Endothelial cell of umbilical vein (primary cell): Measurements from ENCODE around the gene ABCC10. TPM values are rescaled to one million over a fixed set of nuclear protein-coding genes. Genes with fewer than 3 reads are reported as not detected.

Experiments
- BruUV-seq: library from RNA; stranded (reverse); fragments of 400-500 nt; replicated peaks from 2 replicates; lab custom pipeline; 2021; lab: Mats Ljungman, UMichigan
- CTCF ChIA-PET: fragments of 300-600, 350-600 bp; sonication (Branson Sonifier 250); formaldehyde crosslinking; loops from one replicate; lab custom pipeline; 2021; ENCODE audit warnings: antibody characterized with exemption, inconsistent platforms; lab: Charles Lee
- POLR2A ChIA-PET: fragments of 300-600, 350-600 bp; sonication (Branson Sonifier 250); formaldehyde crosslinking; loops from one replicate; lab custom pipeline; 2021; ENCODE audit warnings: antibody characterized with exemption, inconsistent platforms; lab: Charles Lee
- DNase-seq: peaks from one replicate; pipeline ENCODE4 v3.0.0-alpha.2; 2011; ENCODE audit warnings: low read depth, low spot score
- FAIRE-seq: peaks from 2 replicates; lab custom pipeline; 2011; peaks lifted over from hg19 to GRCh38; lab: Jason Lieb, UNC
- H2AFZ ChIP-seq: 2 replicates; pipeline ENCODE4 v1.6.0; 2012; ENCODE audit warnings: low read depth, low read length, control low read depth, inconsistent platforms
- H3K27ac ChIP-seq: 2 replicates; pipeline ENCODE4 v1.5.1; 2011; ENCODE audit warnings: low read depth, mild to moderate bottlenecking, control low read depth, low read length, moderate library complexity; ENCODE audit not compliant: insufficient read depth
- H3K27me3 ChIP-seq, 2 experiments: 2 replicates each; pipeline versions ENCODE4 v1.6.0 to v1.6.1; 2011; ENCODE audit warnings: low read length in 2 of 2, mixed read lengths in 1 of 2; ENCODE audit not compliant: control insufficient read depth in 2 of 2, insufficient read depth in 2 of 2
- H3K36me3 ChIP-seq, 2 experiments: 2 replicates in 1 of 2; 3 replicates in 1 of 2; pipeline ENCODE4 v1.5.1; 2011; ENCODE audit warnings: low read length in 2 of 2, mild to moderate bottlenecking in 1 of 2, moderate library complexity in 1 of 2; ENCODE audit not compliant: control insufficient read depth in 2 of 2, insufficient read depth in 2 of 2; ENCODE audit errors: extremely low read depth in 1 of 2
- H3K4me1 ChIP-seq: 3 replicates; pipeline ENCODE4 v1.5.1; 2011; ENCODE audit warnings: mild to moderate bottlenecking, low read length; ENCODE audit not compliant: control insufficient read depth, insufficient read depth; ENCODE audit errors: extremely low read depth
- H3K4me2 ChIP-seq: 2 replicates; pipeline ENCODE4 v1.6.1; 2011; ENCODE audit warnings: low read length, control low read depth, mixed read lengths; ENCODE audit not compliant: insufficient read depth
- H3K4me3 ChIP-seq, 3 experiments: fragments of 200-600 bp in 1 of 3; sonication (generic), shearing (Covaris generic) in 1 of 3; replicated peaks in 1 of 3; 2 replicates each; pipeline ENCODE4 v1.5.1; 2011 to 2016; ENCODE audit warnings: control low read depth in 3 of 3, low read length in 3 of 3, mild to moderate bottlenecking in 2 of 3, inconsistent platforms in 1 of 3, low read depth in 1 of 3, moderate library complexity in 1 of 3; ENCODE audit not compliant: insufficient read depth in 1 of 3
- H3K79me2 ChIP-seq: 2 replicates; pipeline ENCODE4 v1.6.0; 2012; ENCODE audit warnings: low read length, inconsistent platforms; ENCODE audit not compliant: control insufficient read depth, insufficient read depth
- H3K9ac ChIP-seq: replicated peaks from 2 replicates; pipeline ENCODE3; 2011; ENCODE audit warnings: low read length, control low read depth; ENCODE audit not compliant: insufficient read depth; ENCODE audit errors: extremely low read depth
- H3K9me1 ChIP-seq: replicated peaks from 3 replicates; pipeline ENCODE4 v1.6.0; 2011; ENCODE audit warnings: mild to moderate bottlenecking, low read length; ENCODE audit not compliant: control insufficient read depth, insufficient read depth; ENCODE audit errors: extremely low read depth
- H3K9me3 ChIP-seq: replicated peaks from 2 replicates; pipeline ENCODE4 v1.5.1; 2012; ENCODE audit warnings: low read length, inconsistent platforms; ENCODE audit not compliant: control insufficient read depth, insufficient read depth
- H4K20me1 ChIP-seq: replicated peaks from 2 replicates; pipeline ENCODE3; 2011; ENCODE audit warnings: mild to moderate bottlenecking, low read length; ENCODE audit not compliant: control insufficient read depth, insufficient read depth; ENCODE audit errors: extremely low read depth
- CTCF ChIP-seq, 2 donors: IDR thresholded peaks; 1 replicate in 1 of 2; 2 replicates in 1 of 2; pipeline ENCODE4 v1.5.1; 2011; ENCODE audit warnings: low read length in 2 of 2, mild to moderate bottlenecking in 2 of 2, moderate library complexity in 2 of 2, control low read depth in 1 of 2, inconsistent platforms in 1 of 2, low read depth in 1 of 2; ENCODE audit not compliant: insufficient read depth in 1 of 2; ENCODE audit errors: extremely low read depth in 1 of 2
- EZH2 ChIP-seq: IDR thresholded peaks from 2 replicates; pipeline ENCODE4 v1.6.1; 2012; ENCODE audit warnings: borderline replicate concordance, low read depth, mild to moderate bottlenecking, moderate library complexity, low read length, inconsistent platforms; ENCODE audit not compliant: severe bottlenecking
- FOS ChIP-seq: IDR thresholded peaks from 2 replicates; pipeline ENCODE4 v1.6.1; 2011; ENCODE audit warnings: mild to moderate bottlenecking, low read length, moderate library complexity, borderline replicate concordance; ENCODE audit not compliant: insufficient read depth
- GATA2 ChIP-seq: IDR thresholded peaks from 2 replicates; pipeline ENCODE4 v1.7.0; 2011; ENCODE audit warnings: low read depth, mild to moderate bottlenecking, moderate library complexity, mixed read lengths, low read length; ENCODE audit not compliant: insufficient read length, insufficient read depth
- JUN ChIP-seq: IDR thresholded peaks from 2 replicates; pipeline ENCODE4 v1.6.1; 2011; ENCODE audit warnings: borderline replicate concordance, low read depth; ENCODE audit not compliant: insufficient read length, insufficient read depth
- MAX ChIP-seq: IDR thresholded peaks from 2 replicates; pipeline ENCODE4 v1.6.1; 2011; ENCODE audit not compliant: insufficient read depth, insufficient read length
- MYC ChIP-seq: IDR thresholded peaks from one replicate; pipeline ENCODE4 v1.6.1; 2011; ENCODE audit warnings: mild to moderate bottlenecking, low read depth, low read length
- POLR2A ChIP-seq: IDR thresholded peaks from 2 replicates; pipeline ENCODE4 v1.6.1; 2012; ENCODE audit warnings: low read depth, mild to moderate bottlenecking, control low read depth, low read length
- POLR2AphosphoS5 ChIP-seq: IDR thresholded peaks from 2 replicates; pipeline ENCODE4 v1.6.1; 2012; ENCODE audit warnings: low read depth, mild to moderate bottlenecking, control low read depth, low read length, moderate library complexity; ENCODE audit not compliant: insufficient read depth
- dilution Hi-C: fragments of 300-500 bp; cut with MboI; formaldehyde crosslinking; loops from one replicate; pipeline ENCODE4 v1.15.0; 2019; ENCODE audit warnings: low sequenced_read_pairs; ENCODE audit not compliant: extremely low pct_ligation_motif_present
- intact Hi-C: fragments of 100-400 bp; cut with micrococcal nuclease; formaldehyde crosslinking; loops from one replicate; pipeline ENCODE4 v1.10.0; 2022
- polyA plus RNA-seq, 4 experiments: library from polyadenylated mRNA; depleted of rRNA in 3 of 4; stranded (reverse) in 3 of 4; unstranded in 1 of 4; fragments of >200 nt; gene quantifications; 2 replicates each; pipeline versions ENCODE4 v1.2.1 to v1.2.3, GENCODE V29; 2011 to 2012; ENCODE audit warnings: missing spikeins in 1 of 4
- total RNA-seq: library from RNA; stranded (reverse); gene quantifications from 2 replicates; pipeline ENCODE4 v1.2.3, GENCODE V29; 2021

Gene ABCC10
- total and polyA plus RNA-seq, 2 donors (not counting 3 experiments of a cell fraction or from before 2014, with no cell fraction given), result 29.2 to 37.9 TPM

GRCh38 chr6:43445576-43445975, 18.2 kb downstream of the ABCC10 start:
- Histone ChIP-seq H3K4me3 (no peak overlapping the region), H3K4me1 (no peaks in the 10 kb centered on the region), H3K9me1 (no peaks in the 10 kb centered on the region), H3K4me2 (no peak overlapping the region), H2AFZ (no peak overlapping the region), H3K27ac (no peak overlapping the region), H3K36me3 (peaks cover 5 to 48% of the 10 kb centered on the region in 2 experiments), H4K20me1 (no peaks in the 10 kb centered on the region), H3K9me3 (no peaks in the 10 kb centered on the region), H3K9ac (no peak overlapping the region), H3K79me2 (no peaks in the 10 kb centered on the region), H3K27me3 (no peaks in the 10 kb centered on the region)
- TSS peak; percentile 16 for BruUV-seq
- intact Hi-C loops (no loop called here), dilution Hi-C loops (no loop called here)
- CTCF ChIA-PET, result interaction anchor here (21.3 kb wide), 1 partner anchor 56 kb away, joined by 289 read pairs; the partner anchor contains the start of gene LRRC73
- no peak for DNase-seq
- POLR2A ChIA-PET, result no interaction called here
- TF ChIP-seq MYC, result no peak
- no peak for TF ChIP-seq GATA2
- no peak for TF ChIP-seq JUN
- no peak for TF ChIP-seq POLR2A
- no peak for TF ChIP-seq FOS
- TF ChIP-seq CTCF (IDR thresholded peaks at IDR 0.05; ENCODE audit: extremely low read depth in 1 of 2, insufficient read depth in 1 of 2, low read depth in 1 of 2, low read length in 2 of 2), result no peak
- no peak for TF ChIP-seq POLR2AphosphoS5
- no peak for TF ChIP-seq EZH2
- TF ChIP-seq MAX, result no peak
- no peak for FAIRE-seq
